Measurements from ENCODE around the gene GDF15.

GRCh38 chr19:18342090-18342632 lies 43.8 kb upstream of the GDF15 start:
- TF ChIP-seq, protein P1, sequence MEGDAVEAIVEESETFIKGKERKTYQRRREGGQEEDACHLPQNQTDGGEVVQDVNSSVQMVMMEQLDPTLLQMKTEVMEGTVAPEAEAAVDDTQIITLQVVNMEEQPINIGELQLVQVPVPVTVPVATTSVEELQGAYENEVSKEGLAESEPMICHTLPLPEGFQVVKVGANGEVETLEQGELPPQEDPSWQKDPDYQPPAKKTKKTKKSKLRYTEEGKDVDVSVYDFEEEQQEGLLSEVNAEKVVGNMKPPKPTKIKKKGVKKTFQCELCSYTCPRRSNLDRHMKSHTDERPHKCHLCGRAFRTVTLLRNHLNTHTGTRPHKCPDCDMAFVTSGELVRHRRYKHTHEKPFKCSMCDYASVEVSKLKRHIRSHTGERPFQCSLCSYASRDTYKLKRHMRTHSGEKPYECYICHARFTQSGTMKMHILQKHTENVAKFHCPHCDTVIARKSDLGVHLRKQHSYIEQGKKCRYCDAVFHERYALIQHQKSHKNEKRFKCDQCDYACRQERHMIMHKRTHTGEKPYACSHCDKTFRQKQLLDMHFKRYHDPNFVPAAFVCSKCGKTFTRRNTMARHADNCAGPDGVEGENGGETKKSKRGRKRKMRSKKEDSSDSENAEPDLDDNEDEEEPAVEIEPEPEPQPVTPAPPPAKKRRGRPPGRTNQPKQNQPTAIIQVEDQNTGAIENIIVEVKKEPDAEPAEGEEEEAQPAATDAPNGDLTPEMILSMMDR (IDR thresholded peaks at IDR 0.05 in 4 of 5, conservative IDR thresholded peaks at IDR 0.05 in 1 of 5) = no peak
- TF ChIP-seq POLR2A (IDR thresholded peaks at IDR 0.05) = no peak
